Stimulated activated CD8-positive, alpha-beta memory T cell treated with anti-CD3 and anti-CD28 coated beads, Interleukin-15, amount 100 ng/mL, for 1 hour (primary cell): ENCODE results near the gene PPIF.
A peak's percentile ranks its signal among the peaks of the same experiment; 100 is the strongest.

Experiments used
- DNase-seq: peaks from one replicate; pipeline ENCODE4 v3.0.0-alpha.2; 2020; ENCODE audit warnings: low read depth

The PPIF gene

DNA sequence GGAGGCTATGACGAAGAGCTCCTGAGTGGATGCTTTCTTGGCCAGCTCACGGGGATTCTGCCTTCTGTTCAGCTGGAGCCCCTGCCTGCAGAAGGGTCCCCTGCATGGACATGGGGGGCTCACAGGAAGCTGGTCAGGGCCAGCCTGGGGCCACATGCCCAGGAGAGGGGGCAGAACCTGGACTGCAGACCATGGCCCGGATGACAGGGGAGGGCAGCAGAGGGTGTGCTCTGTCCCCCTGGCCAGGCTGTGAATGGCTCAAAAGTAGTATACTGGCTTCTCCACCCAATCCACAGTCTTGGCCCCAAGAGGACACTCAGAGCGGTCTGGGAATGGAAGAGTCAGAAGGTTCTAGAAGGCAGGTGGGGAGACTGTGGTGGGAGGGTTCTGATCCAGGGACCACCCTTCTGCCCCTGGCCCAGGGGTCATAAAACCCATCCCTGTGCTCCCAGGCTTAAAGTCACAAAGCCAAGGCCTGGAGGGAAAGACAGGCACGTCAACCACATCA, 40.3 kb downstream of the PPIF start:
- no peak for DNase-seq

GRCh38 chr10:79387974-79388850, 40.9 kb downstream of the PPIF start:
- no peak for DNase-seq

DNA sequence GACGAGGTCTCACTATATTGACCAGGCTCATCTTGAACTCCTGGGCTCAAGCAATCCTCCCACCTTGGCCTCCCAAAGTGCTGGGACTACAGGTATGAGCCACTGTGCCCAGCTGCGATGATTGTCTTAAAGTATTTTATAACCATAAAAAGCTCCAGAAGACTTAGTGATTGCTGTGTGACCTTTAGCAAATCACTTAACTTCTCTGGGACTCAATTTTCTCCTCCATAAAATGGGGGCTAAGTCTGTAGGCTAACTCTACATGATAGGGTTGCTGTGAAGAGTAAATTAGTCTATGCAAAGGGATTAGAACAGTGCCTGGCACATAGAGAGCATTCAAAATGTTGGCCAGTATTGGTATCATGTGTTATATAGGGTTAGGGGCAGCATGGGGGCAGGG, 42.8 kb downstream of the PPIF start:
- no peak for DNase-seq

- no peak for DNase-seq
Observed at GRCh38 chr10:79390551-79391229, 43.4 kb downstream of the PPIF start.

DNA sequence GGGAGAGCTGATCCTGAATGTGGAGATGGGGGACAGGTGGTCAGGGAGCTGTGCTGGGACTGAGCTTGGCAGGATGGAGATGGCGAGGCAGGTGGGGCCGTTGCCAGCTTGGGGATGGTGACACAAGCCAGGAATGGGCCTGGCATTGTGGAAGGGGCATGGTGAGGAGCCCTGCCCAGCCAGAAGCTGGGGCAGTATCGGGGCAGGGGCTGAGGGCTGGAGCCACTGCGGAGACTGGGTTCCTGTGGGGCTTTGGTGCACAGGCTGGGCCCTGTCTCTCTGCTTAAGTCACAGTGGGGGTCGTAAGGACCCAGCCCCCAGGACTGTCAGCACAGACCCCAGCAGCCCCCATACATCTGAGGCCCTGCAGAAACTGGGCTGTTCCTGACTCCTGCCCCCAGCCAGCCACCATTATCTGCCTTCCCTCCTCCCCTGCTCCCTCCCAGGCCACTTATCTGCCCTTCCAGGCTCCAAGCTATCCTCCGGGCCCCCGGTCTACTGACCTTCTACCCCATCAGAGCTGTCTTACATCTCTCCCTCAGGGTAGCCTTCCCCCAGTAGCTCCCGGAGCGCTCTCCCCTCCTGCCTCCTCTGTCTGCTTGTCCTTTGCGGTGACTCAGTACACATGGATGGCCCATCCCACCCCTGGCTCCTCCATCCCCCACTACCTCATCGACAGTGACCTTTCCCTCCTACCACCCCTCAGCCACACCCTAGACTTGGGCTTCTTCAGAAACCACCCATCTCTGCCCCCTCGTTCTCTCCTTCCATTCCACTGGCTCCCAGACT, 44.2 kb downstream of the PPIF start:
- no peak for DNase-seq

- DNase-seq, result no peak
Observed at GRCh38 chr10:79392020-79392398, 44.7 kb downstream of the PPIF start.

- no peak for DNase-seq
Observed at GRCh38 chr10:79392506-79393176, 45.4 kb downstream of the PPIF start.

DNA sequence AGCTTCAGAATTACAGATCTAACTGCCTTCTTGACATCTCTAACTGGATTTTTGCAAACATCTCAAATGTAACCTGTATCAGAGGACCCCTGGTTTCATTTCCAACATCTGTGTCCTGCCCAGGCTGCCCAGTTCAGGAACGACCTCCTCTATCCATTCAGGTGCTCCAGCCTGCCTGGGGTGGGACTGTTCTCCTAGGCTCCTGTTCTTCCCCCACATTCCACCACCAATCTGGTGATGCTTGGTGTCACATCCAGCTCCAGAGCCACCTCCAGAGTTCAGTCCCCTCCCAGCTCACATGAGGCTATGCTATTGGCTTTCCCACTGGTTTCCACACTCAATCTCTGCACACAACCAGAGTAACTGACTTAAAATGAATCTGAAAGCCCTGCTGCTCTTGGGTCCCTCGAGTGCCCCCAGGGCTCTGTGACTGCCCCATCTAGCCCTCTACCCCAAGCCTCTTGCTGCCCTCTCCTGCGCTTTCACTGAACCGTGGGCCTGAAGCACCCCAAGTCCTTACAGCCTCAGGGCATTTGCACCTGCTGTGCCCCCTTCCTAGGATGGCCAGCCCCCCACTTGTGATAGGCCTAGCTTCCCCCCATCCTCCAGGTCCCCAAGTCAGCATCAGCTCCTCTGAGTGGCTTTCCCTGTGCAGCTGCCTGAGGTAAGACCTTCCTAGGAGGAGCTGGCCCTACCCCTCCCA, 46.1 kb downstream of the PPIF start:
- DNase-seq, result no peak

DNA sequence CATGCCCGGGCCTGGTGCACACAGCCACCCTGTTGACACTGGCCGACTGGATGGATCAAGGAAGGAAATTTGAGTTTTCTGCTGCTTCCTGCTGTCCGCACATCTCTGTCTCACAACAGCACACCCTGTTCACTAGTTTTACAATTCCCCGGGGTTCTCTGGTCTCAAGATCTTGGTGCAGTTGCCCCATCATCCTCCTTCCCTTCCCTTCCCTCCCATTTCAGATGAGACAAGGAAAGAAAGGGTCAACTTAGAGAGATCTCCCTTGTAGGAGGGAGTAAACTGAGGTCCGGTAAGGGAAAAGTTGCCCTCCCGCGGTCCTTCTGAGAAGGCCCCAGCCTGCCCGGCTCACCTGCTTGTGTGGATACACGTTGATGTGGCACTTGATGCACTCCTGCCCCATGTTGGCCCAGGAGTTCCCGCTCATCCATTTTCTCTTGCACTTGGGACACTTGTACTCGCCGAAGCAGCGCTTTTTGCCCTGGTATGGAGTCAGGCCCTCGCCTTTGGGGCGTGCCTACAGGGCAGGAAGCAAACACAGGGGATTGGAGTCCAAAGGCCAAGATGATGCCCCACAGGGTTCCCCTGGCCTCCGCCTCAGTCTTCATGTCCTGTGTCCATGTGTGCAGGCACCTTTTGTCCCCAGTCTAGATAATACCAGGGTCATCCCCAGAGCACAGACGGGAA, 46.8 kb downstream of the PPIF start:
- no peak for DNase-seq

GRCh38 chr10:79394664-79395063, 47.4 kb downstream of the PPIF start:
- DNase-seq, result no peak

- no peak for DNase-seq
Observed at GRCh38 chr10:79396520-79396919, 49.3 kb downstream of the PPIF start.

DNA sequence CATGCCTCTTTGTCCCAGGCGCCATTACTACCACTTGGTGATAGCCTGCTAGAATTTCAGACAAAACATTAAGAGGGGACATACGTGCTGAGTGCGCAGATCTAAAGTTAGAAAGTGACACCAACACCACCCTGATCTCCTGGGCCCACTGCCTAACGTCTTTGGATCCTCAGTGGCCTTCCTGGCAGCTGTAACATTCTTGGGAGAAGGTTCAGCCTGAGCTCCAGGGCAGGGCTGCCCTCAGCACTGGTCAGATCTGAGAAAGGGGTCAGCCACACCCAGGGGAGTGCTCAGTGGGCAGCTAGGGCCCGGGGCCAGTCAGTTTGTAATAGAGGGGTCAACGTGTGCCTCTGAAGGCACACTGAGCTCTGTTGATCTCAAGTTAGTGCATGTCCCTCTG, 49.8 kb downstream of the PPIF start:
- DNase-seq, result no peak

DNA sequence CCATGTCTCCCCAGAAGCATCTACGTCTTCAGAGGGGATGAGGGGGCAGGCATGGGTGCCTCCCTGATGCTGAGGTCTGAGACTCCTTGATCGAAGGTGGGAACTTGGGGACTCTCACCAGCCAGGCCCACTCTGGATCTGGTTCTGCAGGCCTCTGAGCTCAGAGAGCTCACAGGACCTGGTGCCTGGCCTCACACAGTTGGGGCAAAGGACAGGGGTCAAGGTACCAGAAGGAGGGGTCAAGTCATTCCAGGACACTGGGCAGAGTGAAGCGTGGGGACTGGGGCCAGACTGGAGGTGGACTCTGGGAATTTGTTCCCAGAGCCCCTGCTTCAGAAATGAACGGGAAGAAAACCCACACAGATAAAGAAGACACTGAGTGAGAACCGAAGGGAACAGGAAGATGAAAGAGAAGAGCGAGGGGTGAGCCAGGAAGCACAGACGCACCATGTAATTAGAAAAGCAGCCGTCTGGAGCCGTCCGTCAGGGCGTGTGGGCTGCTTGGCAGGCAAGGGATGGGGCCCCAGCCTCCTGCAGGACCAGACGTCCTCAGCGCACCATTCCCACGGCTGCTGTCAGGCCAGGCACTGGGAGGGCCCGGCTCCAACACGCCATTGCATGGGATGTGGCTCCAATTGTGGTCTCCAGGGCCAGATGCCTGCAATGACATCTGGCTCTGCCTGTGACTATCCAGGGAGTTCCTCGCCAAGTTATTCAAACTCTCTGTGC, 50.5 kb downstream of the PPIF start:
- DNase-seq, result no peak

DNA sequence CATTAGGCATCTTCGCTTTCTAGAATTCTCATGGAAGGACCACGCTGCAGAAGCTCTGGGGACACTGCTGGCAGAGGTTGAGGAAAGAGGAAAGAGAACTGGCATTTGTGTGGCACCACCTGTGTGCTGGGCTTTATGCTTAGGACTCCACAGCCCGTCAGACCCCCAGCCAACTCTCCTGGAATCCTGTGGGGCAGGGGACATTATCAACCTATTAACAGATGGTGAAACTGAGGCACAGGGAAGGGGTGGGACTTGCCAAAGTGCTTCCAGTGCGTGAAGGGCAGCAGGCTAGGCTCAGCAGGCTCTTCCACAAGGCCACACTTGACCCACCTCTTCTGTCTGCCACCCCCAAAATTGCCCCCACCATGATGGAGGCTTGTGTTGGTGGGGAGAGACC, 51.4 kb downstream of the PPIF start:
- no peak for DNase-seq

DNA sequence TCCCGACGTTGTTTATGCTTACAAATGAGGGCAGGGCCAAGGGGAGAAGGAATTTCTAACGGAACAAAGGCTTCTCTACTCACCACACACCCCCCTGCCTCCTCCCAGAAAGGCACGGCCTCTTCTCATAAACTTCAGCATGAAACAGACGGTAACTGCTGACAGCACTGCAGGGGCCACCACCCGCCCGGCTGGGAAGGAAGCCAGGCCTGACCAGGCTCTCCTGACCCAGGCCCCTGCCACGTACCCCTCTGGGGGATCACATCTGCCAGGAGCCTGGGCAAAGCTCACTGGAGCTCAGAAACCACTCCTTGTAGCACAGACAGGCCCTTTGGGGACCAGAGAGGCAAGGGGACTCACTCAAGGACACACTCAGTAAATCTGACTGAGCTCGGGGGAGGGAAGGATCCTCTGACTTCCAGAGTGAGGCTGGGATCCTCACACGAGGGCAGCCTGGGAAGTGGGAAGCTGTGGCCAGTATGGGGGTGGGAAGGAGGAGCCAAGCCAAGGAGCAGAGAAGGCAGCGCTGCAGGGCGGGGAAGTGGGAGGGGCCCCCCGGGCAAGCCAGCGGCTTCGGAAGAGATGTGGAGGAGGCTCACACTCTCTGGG, 52.1 kb downstream of the PPIF start:
- no peak for DNase-seq

- DNase-seq, result peak; percentile 14
Observed at GRCh38 chr10:79400146-79401004, 53.1 kb downstream of the PPIF start.

DNA sequence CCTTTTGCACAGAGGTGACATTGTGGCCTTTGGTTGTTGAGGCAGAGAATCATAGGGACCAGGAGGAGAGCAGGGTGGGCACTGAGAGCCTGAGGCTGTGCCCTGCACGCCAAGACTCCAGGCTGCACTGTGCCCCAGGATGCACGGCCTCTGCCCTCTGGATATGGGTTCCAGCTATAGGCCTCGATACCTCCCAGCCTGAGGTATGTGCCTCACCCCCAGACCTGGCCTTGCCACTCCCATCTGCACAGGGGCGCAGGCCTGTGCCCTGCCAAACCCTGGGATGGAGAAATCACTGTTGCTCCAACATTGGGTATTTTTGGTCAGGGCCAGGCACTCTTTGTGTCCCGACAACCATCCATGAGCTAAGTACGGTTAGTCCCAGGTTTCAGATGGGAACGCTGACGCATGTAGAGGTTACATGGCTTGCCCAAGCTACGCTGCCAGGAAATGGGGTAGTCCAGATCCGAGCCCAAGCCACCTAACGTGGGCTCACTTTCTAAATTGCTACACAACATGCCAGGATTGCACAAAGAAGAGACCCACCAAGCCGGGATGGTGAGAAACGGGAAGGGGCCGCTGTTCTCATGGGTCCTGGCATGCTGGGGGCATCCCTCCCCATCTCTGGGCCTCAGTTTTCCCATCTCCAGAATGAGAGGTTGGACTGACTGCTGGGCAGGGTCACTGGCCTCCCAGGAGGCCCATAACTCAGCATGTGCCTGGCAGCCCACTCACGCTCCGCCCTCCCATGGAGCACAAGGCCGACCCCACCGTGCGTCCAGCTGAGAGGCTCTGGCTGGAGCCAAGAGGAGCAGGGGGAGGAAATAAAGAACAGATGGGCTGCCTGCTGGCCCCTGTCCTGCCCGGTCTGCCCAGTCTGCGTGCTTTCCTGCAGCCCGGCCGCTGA, 54.0 kb downstream of the PPIF start:
- no peak for DNase-seq

- no peak for DNase-seq
Observed at GRCh38 chr10:79402625-79402946, 55.3 kb downstream of the PPIF start.
